Myocyte (in vitro differentiated cells): ENCODE measurements around the gene MRPL52. TPM values are rescaled to one million over a fixed set of nuclear protein-coding genes. Genes with fewer than 3 reads are reported as not detected.
"Not testable (repeated sequence)": the region's sequence is repeated elsewhere in the genome, so short reads cannot be mapped to it uniquely, and the experiment has no call there.

Experiments
- DNase-seq: peaks from one replicate; pipeline ENCODE4 v3.0.0-alpha.2; 2012; ENCODE audit warnings: low read depth
- total RNA-seq: library from RNA; depleted of rRNA; stranded (reverse); fragments of >200 nt; gene quantifications from 2 replicates; pipeline ENCODE4 v1.2.3, GENCODE V29; 2014

The MRPL52 gene
- total RNA-seq, 1 donor from 2014 or later, result 21.8 TPM

DNA sequence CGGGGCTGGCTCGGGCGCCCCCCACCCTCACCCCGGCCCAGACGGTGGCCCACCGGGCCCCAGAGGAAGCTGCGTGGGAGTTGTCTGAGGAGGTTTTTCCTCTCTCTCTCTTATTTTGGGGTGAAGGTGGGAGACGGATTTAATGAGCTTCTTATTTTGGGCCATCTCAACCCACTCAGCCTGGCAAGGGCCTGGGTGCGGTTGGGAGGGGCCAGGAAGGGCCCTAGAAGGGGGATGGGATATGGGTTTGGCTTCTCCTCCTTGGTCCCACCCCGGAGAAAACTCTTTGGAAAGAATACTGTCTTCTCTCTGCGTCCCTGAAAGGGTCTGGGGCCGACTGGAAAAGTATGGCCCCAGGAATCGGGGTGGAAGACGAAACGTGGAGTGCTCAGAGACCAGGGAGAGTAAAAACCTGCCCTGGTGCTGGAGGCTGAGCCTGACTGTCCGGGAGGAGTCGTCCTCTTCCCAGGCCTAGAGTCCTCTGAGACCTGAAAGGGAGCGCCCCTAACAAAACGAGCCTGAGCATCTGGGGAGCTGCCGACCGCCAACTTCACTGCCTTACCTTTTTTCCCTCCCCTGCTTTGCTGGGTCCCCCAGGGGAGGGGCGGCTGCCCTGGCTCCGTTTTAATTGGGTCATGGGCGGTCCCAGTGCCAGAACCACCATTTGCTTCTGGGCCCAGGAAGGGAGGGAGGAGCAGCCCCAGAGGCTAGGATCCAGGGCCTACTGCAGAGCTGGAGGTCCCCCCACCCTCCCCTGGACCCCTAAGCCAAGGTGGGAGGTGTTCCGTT is 8.3 kb downstream of the MRPL52 start:
- peak; percentile 71 for DNase-seq

DNA sequence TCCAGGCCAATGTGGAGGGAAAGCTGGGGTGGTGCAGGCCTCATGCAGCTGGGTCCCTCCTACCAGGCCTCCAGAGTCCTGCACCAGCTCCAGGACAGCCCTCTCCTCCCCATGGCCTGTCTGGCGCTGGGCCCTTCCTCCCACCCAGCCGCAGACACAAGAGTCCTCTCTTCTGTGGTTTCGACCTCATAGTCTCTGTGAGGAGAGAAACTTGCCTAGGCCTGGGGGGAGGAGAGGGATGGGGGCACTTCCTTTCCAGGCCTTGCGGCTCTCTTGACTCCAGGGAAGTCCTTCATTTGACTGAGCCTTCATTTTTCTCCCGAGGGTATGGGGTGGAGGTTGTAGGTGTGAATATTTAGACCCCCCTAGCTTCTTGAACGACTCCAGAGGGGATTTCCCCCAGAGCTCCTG is 8.9 kb downstream of the MRPL52 start:
- DNase-seq, result peak; percentile 83

DNA sequence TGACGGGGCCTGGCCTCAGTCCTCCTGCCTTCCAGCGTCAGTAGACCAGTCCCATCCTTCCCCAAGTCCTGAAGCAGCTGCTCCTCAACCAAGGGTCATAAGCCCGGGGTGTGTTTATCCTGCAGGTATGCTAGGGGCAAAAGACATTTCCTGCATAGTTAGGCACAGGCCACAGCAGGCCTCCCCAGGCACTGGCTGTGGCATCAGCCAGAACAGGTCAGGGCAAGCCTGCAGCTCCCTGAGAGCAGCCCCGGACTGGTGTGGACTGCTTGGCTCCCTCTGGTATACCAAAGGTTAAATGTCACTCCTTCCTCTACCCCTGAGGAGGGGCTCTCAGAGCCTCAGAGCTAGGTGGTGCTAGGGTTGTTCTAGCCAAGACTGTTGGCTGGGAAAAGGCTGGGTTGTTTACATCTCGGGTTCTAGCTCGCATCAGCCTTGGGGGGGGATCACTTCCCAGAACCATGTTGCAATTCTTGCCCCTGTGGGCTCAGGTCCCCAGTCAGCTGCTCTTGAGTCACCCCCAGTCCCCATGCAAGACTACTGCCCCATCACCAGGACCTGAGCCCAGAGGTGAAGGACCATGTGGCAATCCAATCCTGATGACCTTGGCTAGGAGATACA is 9.6 kb downstream of the MRPL52 start:
- DNase-seq, result peak; percentile 36

DNA sequence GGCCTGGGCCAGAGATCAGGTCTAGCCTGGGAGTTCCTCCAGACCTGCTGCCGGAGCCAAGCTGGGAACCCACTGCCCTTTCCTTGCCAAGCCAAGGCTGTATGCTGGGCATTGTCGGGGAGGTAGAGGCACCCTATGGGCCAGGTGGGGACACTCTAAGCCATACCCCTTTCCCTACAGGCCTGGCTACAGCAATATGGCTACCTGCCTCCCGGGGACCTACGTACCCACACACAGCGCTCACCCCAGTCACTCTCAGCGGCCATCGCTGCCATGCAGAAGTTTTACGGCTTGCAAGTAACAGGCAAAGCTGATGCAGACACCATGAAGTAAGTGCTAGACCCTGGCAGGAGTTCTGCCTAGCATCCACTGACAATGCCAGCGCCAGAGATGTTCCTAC is 11.6 kb downstream of the MRPL52 start:
- no peak for DNase-seq

DNA sequence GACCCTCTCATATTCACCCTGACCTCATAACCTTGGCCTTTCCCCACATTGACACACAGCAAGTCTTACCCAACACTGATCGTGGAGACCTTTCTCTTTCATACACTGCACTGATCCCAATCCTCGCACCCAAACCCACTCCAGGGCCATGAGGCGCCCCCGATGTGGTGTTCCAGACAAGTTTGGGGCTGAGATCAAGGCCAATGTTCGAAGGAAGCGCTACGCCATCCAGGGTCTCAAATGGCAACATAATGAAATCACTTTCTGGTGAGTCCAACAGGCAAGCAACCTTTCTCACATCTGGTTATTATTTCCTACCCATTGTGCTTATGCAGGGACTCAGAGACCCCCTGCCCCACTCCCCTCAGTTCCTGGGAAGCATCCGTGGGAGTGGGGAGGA is 12.1 kb downstream of the MRPL52 start:
- no peak for DNase-seq

DNA sequence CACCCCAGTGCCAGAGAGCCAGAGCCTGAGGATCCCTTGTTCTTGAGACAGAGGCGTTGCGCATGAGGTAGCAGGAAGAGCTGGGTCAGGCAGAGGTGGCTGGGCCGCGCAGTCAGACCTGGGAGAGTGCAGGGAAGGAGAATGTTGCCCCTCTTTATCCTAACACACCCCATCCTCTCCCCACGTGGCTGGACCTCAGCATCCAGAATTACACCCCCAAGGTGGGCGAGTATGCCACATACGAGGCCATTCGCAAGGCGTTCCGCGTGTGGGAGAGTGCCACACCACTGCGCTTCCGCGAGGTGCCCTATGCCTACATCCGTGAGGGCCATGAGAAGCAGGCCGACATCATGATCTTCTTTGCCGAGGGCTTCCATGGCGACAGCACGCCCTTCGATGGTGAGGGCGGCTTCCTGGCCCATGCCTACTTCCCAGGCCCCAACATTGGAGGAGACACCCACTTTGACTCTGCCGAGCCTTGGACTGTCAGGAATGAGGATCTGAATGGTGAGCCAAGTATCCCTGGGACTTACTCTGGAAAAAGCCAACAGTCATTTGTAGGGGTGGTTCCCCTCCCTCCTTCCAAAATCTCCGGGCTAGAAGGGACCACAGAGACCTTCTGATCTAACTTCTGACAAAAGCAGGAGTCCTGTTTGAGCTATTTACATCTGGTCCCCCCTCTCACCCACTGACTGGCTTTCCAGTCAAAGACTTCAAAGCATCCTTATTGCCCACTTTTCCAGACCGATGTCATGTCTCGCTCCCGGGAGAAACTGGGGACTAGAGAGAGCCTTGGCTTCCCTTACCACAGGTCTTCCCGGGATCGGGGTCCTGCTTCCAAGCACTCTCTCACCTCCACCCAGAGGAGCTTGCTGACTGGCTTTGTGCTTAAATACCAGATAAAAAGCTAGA is 12.8 kb downstream of the MRPL52 start:
- no peak for DNase-seq

DNA sequence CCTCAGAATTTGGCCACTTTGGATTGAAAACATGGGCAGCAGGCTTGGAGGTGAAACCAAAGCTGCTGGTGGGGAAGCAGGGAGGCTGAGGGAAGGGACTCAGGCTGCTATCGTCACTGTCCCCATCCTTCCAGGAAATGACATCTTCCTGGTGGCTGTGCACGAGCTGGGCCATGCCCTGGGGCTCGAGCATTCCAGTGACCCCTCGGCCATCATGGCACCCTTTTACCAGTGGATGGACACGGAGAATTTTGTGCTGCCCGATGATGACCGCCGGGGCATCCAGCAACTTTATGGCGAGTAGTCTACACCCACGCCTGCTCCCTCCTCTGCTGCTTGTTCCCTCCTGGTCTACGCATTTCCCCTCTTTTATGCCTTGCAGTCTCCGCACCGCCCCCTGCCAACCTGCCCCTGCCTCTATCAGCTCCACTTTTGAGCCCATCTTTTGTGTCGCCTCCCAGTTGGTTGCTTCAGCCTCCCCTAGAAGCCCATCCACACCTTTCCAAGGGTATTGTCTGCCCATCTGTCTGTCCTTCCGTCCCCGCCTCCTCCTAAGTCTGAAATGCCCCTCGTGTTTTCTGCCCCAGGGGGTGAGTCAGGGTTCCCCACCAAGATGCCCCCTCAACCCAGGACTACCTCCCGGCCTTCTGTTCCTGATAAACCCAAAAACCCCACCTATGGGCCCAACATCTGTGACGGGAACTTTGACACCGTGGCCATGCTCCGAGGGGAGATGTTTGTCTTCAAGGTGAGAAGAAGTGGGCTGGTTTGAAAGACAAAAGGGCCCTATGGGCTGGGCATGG is 13.6 kb downstream of the MRPL52 start:
- DNase-seq, result no peak

DNA sequence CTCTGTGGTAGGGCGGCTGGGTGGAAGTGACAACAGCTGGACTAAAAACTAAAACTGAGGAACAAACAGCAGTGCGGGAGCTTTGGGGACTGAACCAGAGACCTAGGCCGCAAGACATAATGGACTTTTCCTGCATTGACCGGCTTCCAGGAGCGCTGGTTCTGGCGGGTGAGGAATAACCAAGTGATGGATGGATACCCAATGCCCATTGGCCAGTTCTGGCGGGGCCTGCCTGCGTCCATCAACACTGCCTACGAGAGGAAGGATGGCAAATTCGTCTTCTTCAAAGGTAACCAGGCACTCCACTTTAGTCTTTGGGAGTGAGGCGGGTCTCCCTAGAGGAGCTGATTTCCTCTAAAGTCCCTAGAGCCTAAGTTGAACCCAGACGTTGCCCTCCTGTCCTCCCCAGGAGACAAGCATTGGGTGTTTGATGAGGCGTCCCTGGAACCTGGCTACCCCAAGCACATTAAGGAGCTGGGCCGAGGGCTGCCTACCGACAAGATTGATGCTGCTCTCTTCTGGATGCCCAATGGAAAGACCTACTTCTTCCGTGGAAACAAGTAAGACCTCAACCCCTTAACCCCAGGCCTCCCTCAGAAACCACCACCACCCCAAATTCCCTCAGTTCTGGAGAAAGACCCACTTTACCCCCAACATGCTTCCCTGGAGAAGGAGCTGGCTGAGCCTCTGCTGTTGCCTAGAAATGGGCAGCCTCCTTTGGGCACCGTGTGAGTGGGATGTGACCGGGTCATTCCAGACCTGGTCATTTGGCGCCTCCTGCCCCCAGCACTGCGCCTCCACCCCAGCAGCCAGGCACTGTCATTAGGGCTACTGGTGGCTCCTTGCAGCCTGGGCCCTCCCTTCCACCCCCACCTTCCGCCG is 14.8 kb downstream of the MRPL52 start:
- DNase-seq, result no peak

DNA sequence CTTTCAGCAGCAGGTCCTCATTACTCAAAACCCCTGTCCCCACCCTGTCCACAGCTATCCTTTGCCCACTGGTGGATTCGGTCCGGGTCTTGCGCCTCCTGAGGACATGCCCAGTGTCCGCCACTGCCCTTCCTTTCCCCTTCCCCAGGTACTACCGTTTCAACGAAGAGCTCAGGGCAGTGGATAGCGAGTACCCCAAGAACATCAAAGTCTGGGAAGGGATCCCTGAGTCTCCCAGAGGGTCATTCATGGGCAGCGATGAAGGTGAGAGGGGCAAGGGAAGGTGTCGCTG is 15.4 kb downstream of the MRPL52 start:
- DNase-seq, result no peak

DNA sequence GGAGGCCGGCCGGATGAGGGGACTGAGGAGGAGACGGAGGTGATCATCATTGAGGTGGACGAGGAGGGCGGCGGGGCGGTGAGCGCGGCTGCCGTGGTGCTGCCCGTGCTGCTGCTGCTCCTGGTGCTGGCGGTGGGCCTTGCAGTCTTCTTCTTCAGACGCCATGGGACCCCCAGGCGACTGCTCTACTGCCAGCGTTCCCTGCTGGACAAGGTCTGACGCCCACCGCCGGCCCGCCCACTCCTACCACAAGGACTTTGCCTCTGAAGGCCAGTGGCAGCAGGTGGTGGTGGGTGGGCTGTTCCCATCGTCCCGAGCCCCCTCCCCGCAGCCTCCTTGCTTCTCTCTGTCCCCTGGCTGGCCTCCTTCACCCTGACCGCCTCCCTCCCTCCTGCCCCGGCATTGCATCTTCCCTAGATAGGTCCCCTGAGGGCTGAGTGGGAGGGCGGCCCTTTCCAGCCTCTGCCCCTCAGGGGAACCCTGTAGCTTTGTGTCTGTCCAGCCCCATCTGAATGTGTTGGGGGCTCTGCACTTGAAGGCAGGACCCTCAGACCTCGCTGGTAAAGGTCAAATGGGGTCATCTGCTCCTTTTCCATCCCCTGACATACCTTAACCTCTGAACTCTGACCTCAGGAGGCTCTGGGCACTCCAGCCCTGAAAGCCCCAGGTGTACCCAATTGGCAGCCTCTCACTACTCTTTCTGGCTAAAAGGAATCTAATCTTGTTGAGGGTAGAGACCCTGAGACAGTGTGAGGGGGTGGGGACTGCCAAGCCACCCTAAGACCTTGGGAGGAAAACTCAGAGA is 16.3 kb downstream of the MRPL52 start:
- no peak for DNase-seq

DNA sequence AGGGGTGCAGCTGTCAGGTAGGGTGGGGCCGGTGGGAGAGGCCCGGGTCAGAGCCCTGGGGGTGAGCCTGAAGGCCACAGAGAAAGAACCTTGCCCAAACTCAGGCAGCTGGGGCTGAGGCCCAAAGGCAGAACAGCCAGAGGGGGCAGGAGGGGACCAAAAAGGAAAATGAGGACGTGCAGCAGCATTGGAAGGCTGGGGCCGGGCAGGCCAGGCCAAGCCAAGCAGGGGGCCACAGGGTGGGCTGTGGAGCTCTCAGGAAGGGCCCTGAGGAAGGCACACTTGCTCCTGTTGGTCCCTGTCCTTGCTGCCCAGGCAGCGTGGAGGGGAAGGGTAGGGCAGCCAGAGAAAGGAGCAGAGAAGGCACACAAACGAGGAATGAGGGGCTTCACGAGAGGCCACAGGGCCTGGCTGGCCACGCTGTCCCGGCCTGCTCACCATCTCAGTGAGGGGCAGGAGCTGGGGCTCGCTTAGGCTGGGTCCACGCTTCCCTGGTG is 17.2 kb downstream of the MRPL52 start:
- DNase-seq, result peak; percentile 77

DNA sequence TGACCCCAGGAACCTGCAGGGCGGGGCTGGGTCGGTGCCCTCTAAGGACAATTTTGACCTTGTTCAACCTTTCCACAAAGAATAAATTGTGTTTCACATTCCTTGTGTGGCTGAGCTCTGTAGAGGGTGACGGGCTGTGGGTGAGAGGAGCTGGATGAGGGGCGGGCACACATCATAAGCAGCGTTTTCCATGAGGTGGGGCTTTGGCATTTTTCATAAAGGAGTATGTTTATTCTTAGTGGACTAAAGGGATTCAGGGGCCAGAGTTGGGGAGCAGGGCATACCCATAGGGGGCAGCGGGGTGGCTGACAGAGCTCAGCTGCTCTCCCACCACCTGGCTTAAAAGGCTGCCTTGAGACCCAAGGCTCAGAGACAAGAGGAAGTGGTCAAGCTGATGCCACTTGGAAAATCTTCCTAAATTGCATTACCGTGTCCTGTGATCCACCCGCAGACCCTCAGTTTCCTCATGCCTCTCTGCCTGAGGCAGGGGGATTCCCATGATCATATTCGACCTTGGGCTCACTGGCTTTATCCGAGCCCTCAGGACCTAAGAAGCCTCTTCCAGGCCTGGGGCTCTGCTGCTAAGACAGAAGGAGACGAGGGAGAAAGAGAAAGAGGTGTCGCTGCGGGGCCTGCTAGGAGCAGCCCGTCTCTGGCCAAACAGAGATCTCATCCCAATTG is 18.1 kb downstream of the MRPL52 start:
- peak; percentile 86 for DNase-seq

DNA sequence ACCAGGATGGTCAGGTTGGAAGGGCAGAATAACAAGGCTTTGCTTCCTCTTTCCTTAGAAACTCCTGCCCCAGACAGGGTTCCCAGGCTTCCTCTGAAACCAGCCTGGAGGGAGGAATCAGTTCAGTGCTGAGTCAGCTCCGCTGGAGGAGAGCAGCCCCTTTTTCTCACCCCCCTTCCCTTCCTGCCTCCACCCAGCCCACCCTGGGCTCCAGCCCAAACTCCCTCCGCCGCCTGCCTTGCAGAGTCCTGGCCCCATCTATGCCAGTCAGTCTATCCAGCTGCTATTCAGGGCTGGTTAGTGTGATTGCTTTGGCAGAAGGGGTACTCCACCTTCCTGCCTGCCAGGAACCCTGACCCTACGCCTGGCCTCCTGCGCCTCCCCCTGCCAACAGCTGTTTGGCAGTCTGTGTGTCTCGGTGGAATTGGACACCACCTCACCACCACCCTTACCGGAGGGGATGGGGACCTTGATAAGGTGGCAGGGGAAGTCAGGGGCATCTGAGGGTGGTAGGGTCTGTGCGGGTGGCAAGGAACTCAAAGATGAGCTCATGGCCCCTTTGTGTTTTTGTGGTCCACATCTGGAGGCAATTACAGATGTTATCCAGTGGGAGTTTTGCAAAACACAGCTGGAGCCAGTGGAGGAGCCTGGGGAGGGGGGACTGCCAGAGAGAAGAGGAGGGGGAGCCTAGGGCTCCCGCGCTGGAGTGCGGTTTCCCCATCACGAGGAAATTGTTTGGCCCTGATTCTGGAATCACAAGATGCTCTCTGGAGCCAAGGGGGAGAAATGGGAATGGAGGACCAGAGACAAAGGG is 18.9 kb downstream of the MRPL52 start:
- peak; percentile 92 for DNase-seq

DNA sequence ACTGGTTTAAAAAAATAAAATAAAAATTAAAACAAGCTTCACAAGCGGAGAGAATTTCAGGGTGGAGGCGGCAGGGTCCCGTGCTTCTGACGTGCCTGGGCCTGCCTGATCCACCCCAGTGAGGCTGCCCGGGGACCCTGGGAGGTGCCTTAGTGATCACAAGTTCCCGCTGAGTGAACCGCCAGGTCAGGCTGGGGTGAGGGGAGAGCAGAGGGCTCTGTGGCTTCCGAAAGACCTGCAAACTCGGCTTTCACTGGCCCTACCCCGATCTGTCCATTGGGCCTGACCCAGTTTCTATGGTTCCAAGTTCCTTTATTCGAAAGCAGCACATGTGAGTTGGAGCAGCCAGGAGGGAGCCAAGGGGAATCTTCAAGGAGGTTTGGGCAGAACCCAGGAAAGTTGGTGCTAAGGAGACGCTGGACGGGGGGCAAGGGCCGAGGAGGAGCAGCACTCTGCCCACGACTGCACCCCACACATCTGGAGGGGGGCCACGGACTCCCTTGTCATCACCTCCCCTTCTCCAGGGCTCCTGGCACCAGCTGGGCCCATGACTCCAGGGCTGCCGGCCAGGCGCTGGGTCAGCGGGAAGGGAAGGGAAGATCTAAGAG is 19.6 kb downstream of the MRPL52 start:
- peak; percentile 38 for DNase-seq

DNA sequence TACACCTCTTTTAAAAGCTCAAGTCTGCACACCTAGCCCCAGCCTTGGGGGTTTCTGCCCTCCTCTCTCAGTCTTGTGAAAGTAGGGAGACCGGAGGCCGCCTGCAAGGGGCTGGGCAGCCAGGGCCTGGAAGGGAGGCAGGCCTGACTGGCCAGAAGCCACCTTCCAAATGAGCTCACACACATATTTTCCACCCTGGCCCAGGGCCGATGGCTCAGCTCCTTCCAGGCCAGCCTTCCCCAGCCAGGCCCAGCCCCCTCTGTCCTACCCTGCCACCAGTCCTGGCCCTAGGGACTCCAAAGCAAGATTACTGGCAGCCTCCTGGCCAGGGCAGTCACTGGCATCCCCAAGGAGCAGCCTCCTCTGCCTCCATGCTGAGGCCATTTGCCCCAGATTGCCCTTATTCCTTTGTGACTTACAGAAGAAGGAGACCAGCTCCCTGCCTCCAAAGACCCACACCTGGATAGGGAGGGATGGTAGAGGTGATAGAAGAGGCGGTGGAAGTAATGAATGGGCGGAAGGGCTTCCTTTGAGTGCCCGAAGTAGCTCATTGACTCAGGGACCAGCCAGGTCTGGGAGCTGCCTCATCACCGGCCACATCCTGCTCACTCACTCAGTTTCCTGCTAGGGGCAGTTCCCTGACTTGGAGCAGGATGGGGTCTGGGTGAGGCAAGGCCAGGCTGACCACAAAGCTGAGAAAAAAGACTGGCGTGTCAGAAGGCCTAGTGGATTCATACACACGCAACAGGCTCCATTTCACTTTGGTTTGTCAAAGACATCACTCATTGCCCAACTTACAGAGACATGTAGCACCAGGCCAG is 21.5 kb downstream of the MRPL52 start:
- peak; percentile 95 for DNase-seq

DNA sequence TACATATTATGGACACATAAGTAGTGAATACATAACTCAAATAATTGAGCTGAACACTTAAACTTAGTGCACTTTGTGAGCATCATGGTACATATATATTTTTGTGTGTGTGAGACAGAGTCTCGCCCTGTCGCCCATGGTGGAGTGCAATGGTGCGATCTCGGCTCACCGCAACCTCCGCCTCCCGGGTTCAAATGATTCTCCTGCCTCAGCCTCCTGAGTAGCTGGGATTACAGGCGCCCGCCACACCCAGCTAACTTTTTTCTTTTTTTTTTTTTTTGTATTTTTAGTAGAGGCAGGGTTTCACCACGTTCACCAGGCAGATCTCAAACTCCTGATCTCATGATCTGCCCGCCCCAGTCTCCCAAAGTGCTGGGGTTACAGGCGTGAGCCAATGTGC is 22.5 kb downstream of the MRPL52 start:
- not testable (repeated sequence) for DNase-seq

DNA sequence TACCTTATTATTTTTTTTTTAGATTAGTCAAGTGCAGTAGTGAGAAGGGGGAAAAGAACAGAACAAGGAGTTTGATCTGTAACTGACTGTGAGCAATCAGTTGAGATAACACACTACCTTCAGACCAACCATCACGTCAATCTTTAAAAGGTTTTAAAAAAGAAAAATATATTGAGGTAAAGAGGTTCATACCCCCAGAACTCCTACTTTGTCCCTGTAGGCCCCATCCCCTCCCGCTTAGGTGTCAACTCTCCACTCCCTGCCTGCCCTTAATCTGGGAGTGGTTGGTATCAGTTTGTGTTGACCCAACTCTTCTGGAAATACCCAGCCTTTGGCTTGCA is 22.9 kb downstream of the MRPL52 start:
- no peak for DNase-seq
